Endothelial cell of umbilical vein (primary cell): ENCODE measurements around the gene SLC37A1.

Source experiments
- CTCF ChIP-seq, 2 donors: IDR thresholded peaks; 1 replicate in 1 of 2; 2 replicates in 1 of 2; pipeline ENCODE4 v1.5.1; 2011; ENCODE audit warnings: low read length in 2 of 2, mild to moderate bottlenecking in 2 of 2, moderate library complexity in 2 of 2, control low read depth in 1 of 2, inconsistent platforms in 1 of 2, low read depth in 1 of 2; ENCODE audit not compliant: insufficient read depth in 1 of 2; ENCODE audit errors: extremely low read depth in 1 of 2
- EZH2 ChIP-seq: IDR thresholded peaks from 2 replicates; pipeline ENCODE4 v1.6.1; 2012; ENCODE audit warnings: borderline replicate concordance, low read depth, mild to moderate bottlenecking, moderate library complexity, low read length, inconsistent platforms; ENCODE audit not compliant: severe bottlenecking
- FOS ChIP-seq: IDR thresholded peaks from 2 replicates; pipeline ENCODE4 v1.6.1; 2011; ENCODE audit warnings: mild to moderate bottlenecking, low read length, moderate library complexity, borderline replicate concordance; ENCODE audit not compliant: insufficient read depth
- POLR2A ChIP-seq: IDR thresholded peaks from 2 replicates; pipeline ENCODE4 v1.6.1; 2012; ENCODE audit warnings: low read depth, mild to moderate bottlenecking, control low read depth, low read length
- POLR2AphosphoS5 ChIP-seq: IDR thresholded peaks from 2 replicates; pipeline ENCODE4 v1.6.1; 2012; ENCODE audit warnings: low read depth, mild to moderate bottlenecking, control low read depth, low read length, moderate library complexity; ENCODE audit not compliant: insufficient read depth
- TF ChIP-seq, protein P1 (sequence below): IDR thresholded peaks from 2 replicates; pipeline ENCODE4 v1.6.1; 2011; ENCODE audit not compliant: insufficient read depth, insufficient read length

- TF ChIP-seq POLR2AphosphoS5 (no peak), CTCF (IDR thresholded peaks at IDR 0.05; ENCODE audit: extremely low read depth in 1 of 2, insufficient read depth in 1 of 2, low read depth in 1 of 2, low read length in 2 of 2) (no peak), FOS (no peak), POLR2A (no peak), EZH2 (no peak)
- TF ChIP-seq, protein P1, sequence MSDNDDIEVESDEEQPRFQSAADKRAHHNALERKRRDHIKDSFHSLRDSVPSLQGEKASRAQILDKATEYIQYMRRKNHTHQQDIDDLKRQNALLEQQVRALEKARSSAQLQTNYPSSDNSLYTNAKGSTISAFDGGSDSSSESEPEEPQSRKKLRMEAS, result no peak
These were observed 61.5 kb downstream of the SLC37A1 start for GRCh38 chr21:42575111-42575510.
